WTC11 (cell line): ENCODE data around the gene RHBDD2. TPM values are rescaled to one million over a fixed set of nuclear protein-coding genes. Genes with fewer than 3 reads are reported as not detected.

Experiments used
- ARID4B ChIP-seq: sonication (generic); formaldehyde crosslinking; IDR thresholded peaks from 2 replicates; pipeline ENCODE4 v1.8.0; 2023; ENCODE audit warnings: missing genetic modification reagents, mild to moderate bottlenecking, borderline replicate concordance
- ATF2 ChIP-seq: sonication (generic); formaldehyde crosslinking; IDR thresholded peaks from 2 replicates; pipeline ENCODE4 v1.8.1; 2022; ENCODE audit warnings: low read depth, missing genetic modification reagents, borderline replicate concordance
- CBFB ChIP-seq: sonication (generic); formaldehyde crosslinking; IDR thresholded peaks from 2 replicates; pipeline ENCODE4 v1.8.1; 2022; ENCODE audit warnings: mild to moderate bottlenecking, low read depth, missing genetic modification reagents
- CDX4 ChIP-seq: fragments of 250-450 bp; sonication (Bioruptor Pico); IDR thresholded peaks from 2 replicates; pipeline ENCODE4 v1.9.0; 2021; ENCODE audit warnings: moderate library complexity, mild to moderate bottlenecking, inconsistent platforms, borderline replicate concordance
- CTCF ChIP-seq: fragments of 200-600 bp; IDR thresholded peaks from 2 replicates; pipeline ENCODE4 v1.8.0; 2022; ENCODE audit warnings: antibody characterized with exemption
- E2F1 ChIP-seq: sonication (generic); formaldehyde crosslinking; IDR thresholded peaks from 2 replicates; pipeline ENCODE4 v1.8.0; 2022; ENCODE audit warnings: mild to moderate bottlenecking, missing genetic modification reagents
- E2F5 ChIP-seq: sonication (generic); formaldehyde crosslinking; IDR thresholded peaks from 2 replicates; pipeline ENCODE4 v1.8.1; 2022; ENCODE audit warnings: mild to moderate bottlenecking, moderate library complexity, missing genetic modification reagents
- ERG ChIP-seq: fragments of 250-450 bp; sonication (Bioruptor Pico); IDR thresholded peaks from 2 replicates; pipeline ENCODE4 v1.8.0; 2021; ENCODE audit warnings: mild to moderate bottlenecking
- ESRRA ChIP-seq: sonication (generic); formaldehyde crosslinking; IDR thresholded peaks from 2 replicates; pipeline ENCODE4 v1.8.1; 2022; ENCODE audit warnings: mild to moderate bottlenecking, missing genetic modification reagents, borderline replicate concordance
- FOXP4 ChIP-seq: sonication (generic); formaldehyde crosslinking; IDR thresholded peaks from 2 replicates; pipeline ENCODE4 v1.8.0; 2022; ENCODE audit warnings: mild to moderate bottlenecking, missing genetic modification reagents
- GTF2I ChIP-seq: fragments of 250-450 bp; sonication (Bioruptor Pico); conservative IDR thresholded peaks from 2 replicates; pipeline ENCODE4 v1.4.0; 2021; ENCODE audit warnings: mild to moderate bottlenecking
- HMGXB4 ChIP-seq: sonication (generic); formaldehyde crosslinking; IDR thresholded peaks from 2 replicates; pipeline ENCODE4 v1.8.1; 2023; ENCODE audit warnings: mild to moderate bottlenecking, moderate library complexity, missing genetic modification reagents
- MAX ChIP-seq: sonication (generic); formaldehyde crosslinking; IDR thresholded peaks from 2 replicates; pipeline ENCODE4 v1.8.0; 2022; ENCODE audit warnings: mild to moderate bottlenecking, missing genetic modification reagents
- NFE2L1 ChIP-seq: sonication (generic); formaldehyde crosslinking; IDR thresholded peaks from 2 replicates; pipeline ENCODE4 v1.8.1; 2023; ENCODE audit warnings: missing genetic modification reagents
- NR1H2 ChIP-seq: sonication (generic); formaldehyde crosslinking; IDR thresholded peaks from 2 replicates; pipeline ENCODE4 v1.9.0; 2021; ENCODE audit warnings: mild to moderate bottlenecking, moderate library complexity, missing genetic modification reagents
- PRRX2 ChIP-seq: fragments of 250-450 bp; sonication (Bioruptor Pico); IDR thresholded peaks from 2 replicates; pipeline ENCODE4 v1.8.0; 2021; ENCODE audit warnings: mild to moderate bottlenecking
- RELA ChIP-seq: sonication (generic); formaldehyde crosslinking; IDR thresholded peaks from 2 replicates; pipeline ENCODE4 v1.8.1; 2022; ENCODE audit warnings: missing genetic modification reagents, mild to moderate bottlenecking, borderline replicate concordance
- TEAD4 ChIP-seq: sonication (generic); formaldehyde crosslinking; IDR thresholded peaks from 2 replicates; pipeline ENCODE4 v1.8.0; 2022; ENCODE audit warnings: mild to moderate bottlenecking, missing genetic modification reagents
- TP53 ChIP-seq: sonication (generic); formaldehyde crosslinking; IDR thresholded peaks from 2 replicates; pipeline ENCODE4 v1.8.1; 2023; ENCODE audit warnings: mild to moderate bottlenecking, missing genetic modification reagents
- USF2 ChIP-seq: sonication (generic); formaldehyde crosslinking; IDR thresholded peaks from 2 replicates; pipeline ENCODE4 v1.8.1; 2023; ENCODE audit warnings: mild to moderate bottlenecking, missing genetic modification reagents, moderate library complexity
- total RNA-seq: library from RNA; stranded (reverse); gene quantifications from 3 replicates; pipeline ENCODE4 v1.2.3, GENCODE V29; 2021

The RHBDD2 gene
- total RNA-seq, 1 experiment from 2014 or later: 34.3 TPM

- TF ChIP-seq ARID4B (CRISPR knock-in tag): peak; percentile 58; the same call in 1 of the 2 replicates
- TF ChIP-seq CTCF: no peak
- TF ChIP-seq NFE2L1: no peak; the same call in 1 of the 2 replicates
- TF ChIP-seq GTF2I: no peak
- no peak for TF ChIP-seq USF2
- peak; percentile 75; the same call in 1 of the 2 replicates for TF ChIP-seq ESRRA (CRISPR knock-in tag)
- no peak for TF ChIP-seq TP53 (CRISPR knock-in tag)
- no peak for TF ChIP-seq ATF2 (CRISPR knock-in tag)
- TF ChIP-seq NR1H2 (CRISPR knock-in tag): no peak
- peak; percentile 70; the same call in 1 of the 2 replicates for TF ChIP-seq MAX
- TF ChIP-seq RELA (CRISPR knock-in tag): peak; percentile 86
- no peak for TF ChIP-seq PRRX2
- peak; percentile 89 for TF ChIP-seq E2F5 (CRISPR knock-in tag)
- no peak for TF ChIP-seq E2F1 (CRISPR knock-in tag)
- no peak for TF ChIP-seq CDX4 (CRISPR knock-in tag)
- TF ChIP-seq TEAD4 (CRISPR knock-in tag): no peak
- TF ChIP-seq HMGXB4 (CRISPR knock-in tag): peak; percentile 63; the same call in 1 of the 2 replicates
- TF ChIP-seq CBFB (CRISPR knock-in tag): no peak
- TF ChIP-seq FOXP4 (CRISPR knock-in tag): peak; percentile 89; the same call in 1 of the 2 replicates
- TF ChIP-seq ERG (CRISPR knock-in tag): no peak
Observed at GRCh38 chr7:75878769-75879611, at the start of gene RHBDD2 (continued).
